RWPE2 (cell line): ENCODE measurements around the gene BRSK2.

Experiments
- ATAC-seq: fragments of 200-7000 bp; cut with Tn5 transposase; 3 replicates; pipeline ENCODE4 v1.9.1; 2021; ENCODE audit warnings: low read depth
- DNase-seq: peaks from one replicate; pipeline ENCODE4 v3.0.0-alpha.2; 2020; ENCODE audit warnings: low spot score
- H3K27ac ChIP-seq: fragments of 450-650 bp; 2 replicates; pipeline ENCODE4 v1.5.1; 2017; ENCODE audit warnings: mild to moderate bottlenecking; ENCODE audit not compliant: poor library complexity, severe bottlenecking
- H3K27me3 ChIP-seq: fragments of 250-450 bp; sonication (Bioruptor Pico); 2 replicates; pipeline ENCODE4 v1.5.1; 2021; ENCODE audit warnings: mild to moderate bottlenecking, moderate library complexity; ENCODE audit not compliant: insufficient read depth, poor library complexity, severe bottlenecking
- H3K36me3 ChIP-seq: fragments of 250-450 bp; sonication (Bioruptor Pico); 2 replicates; pipeline ENCODE4 v1.5.1; 2020; ENCODE audit warnings: low read depth, mild to moderate bottlenecking, moderate library complexity
- H3K4me1 ChIP-seq: fragments of 250-450 bp; sonication (Bioruptor Pico); 2 replicates; pipeline ENCODE4 v1.5.1; 2021; ENCODE audit warnings: mild to moderate bottlenecking, moderate library complexity; ENCODE audit not compliant: insufficient read depth, poor library complexity, severe bottlenecking
- H3K4me3 ChIP-seq: fragments of 250-450 bp; sonication (Bioruptor Pico); 2 replicates; pipeline ENCODE4 v1.5.1; 2021; ENCODE audit warnings: mild to moderate bottlenecking, moderate library complexity; ENCODE audit not compliant: severe bottlenecking
- H3K9me3 ChIP-seq: fragments of 250-450 bp; sonication (Bioruptor Pico); 2 replicates; pipeline ENCODE4 v1.5.1; 2021; ENCODE audit warnings: mild to moderate bottlenecking, moderate library complexity; ENCODE audit not compliant: severe bottlenecking
- TF ChIP-seq, protein P1 (sequence below): fragments of 450-650 bp; IDR thresholded peaks from one replicate; pipeline ENCODE4 v1.5.1; 2017; ENCODE audit warnings: mild to moderate bottlenecking, moderate library complexity; ENCODE audit not compliant: poor library complexity, severe bottlenecking

Gene BRSK2

DNA sequence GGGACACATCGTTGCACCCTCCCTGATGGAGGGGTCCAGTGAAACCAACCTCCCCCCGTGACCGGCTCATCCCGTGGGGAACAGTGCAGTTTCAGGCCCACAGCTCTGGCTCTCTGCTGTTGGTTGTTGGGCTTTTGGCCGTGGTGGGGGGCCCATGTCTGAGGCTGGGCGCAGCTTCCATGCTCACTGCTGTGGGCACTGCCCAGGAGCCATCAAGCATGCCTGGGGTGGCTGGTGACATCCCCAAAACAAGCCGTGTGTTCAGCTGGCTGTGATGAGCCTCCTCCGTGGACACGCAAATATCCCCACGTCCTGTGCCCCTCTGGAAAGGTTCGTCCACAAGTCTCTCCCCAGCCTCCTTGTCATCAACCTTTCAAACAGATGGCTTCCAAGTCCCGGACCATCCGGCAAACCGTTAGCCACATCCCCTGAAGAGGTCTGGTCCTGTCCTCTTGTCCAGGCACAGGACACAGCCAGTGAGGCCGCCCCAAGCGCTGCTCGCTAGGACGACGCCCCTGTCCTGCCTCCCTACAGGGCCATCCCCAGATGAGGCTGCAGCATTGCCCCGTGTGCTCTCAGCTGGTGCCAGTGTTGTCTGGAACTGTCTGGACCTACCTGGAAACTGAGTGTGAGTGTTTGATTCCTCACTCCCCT is 29.4 kb upstream of the BRSK2 start:
- DNase-seq, result no peak
- H3K4me1 ChIP-seq, result no peaks in the 10 kb centered on the region
- no peak overlapping the region for H3K4me3 ChIP-seq
- H3K27me3 ChIP-seq, result peaks cover 3% of the 10 kb centered on the region
- H3K9me3 ChIP-seq, result no peaks in the 10 kb centered on the region
- H3K27ac ChIP-seq, result no peak overlapping the region
- TF ChIP-seq, protein P1, sequence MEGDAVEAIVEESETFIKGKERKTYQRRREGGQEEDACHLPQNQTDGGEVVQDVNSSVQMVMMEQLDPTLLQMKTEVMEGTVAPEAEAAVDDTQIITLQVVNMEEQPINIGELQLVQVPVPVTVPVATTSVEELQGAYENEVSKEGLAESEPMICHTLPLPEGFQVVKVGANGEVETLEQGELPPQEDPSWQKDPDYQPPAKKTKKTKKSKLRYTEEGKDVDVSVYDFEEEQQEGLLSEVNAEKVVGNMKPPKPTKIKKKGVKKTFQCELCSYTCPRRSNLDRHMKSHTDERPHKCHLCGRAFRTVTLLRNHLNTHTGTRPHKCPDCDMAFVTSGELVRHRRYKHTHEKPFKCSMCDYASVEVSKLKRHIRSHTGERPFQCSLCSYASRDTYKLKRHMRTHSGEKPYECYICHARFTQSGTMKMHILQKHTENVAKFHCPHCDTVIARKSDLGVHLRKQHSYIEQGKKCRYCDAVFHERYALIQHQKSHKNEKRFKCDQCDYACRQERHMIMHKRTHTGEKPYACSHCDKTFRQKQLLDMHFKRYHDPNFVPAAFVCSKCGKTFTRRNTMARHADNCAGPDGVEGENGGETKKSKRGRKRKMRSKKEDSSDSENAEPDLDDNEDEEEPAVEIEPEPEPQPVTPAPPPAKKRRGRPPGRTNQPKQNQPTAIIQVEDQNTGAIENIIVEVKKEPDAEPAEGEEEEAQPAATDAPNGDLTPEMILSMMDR, result no peak
- no peaks in the 10 kb centered on the region for H3K36me3 ChIP-seq
- no peak for ATAC-seq

DNA sequence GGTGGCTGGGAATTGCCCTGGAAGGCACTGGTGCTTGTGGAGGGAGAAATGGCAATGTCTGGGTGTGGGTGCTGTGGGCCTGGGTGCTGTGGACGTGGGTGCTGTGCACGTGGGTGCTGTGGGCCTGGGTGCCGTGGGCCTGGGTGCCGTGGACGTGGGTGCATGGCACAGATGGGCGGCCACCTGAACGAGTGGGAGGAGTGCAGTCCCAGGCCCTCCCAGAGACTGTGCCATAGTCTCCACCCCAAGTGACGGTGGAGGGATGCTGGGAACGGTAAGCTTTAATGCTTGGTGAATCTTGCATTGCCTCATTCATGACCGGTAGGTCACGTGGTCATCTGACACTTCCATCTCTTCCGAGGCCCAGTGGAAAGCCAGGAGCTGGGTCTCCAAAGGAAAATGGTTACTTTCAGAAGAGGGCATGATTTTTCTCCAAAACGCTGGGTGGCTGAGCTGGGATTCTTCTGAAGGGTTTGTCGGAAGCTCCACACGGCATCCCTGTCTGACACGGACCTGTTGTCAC is 28.8 kb upstream of the BRSK2 start:
- Histone ChIP-seq H3K27ac (no peak overlapping the region), H3K9me3 (no peaks in the 10 kb centered on the region), H3K27me3 (peaks cover 3% of the 10 kb centered on the region), H3K4me1 (no peaks in the 10 kb centered on the region), H3K4me3 (no peak overlapping the region), H3K36me3 (no peaks in the 10 kb centered on the region)
- ATAC-seq, result no peak
- no peak for DNase-seq
- TF ChIP-seq, protein P1, result no peak

DNA sequence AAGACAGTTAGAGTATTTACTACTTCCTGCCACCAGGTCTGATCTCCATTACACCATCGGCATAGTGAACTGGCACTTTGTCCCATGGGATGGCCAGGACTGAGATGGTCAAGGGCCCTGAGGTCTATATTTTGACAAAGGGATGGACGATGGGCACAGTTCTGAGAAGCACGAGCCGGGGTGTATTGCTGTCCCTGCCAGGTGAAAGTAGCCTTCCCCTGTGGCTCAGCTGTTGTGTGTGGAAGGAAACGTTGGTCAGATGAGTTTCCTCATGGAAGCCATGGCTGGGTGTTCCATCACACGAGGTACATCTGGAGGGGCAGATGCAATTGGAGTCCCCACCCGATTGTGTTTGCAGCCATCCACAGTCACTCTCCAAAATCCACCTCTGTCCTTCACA is 27.9 kb upstream of the BRSK2 start:
- H3K36me3 ChIP-seq, result no peaks in the 10 kb centered on the region

DNA sequence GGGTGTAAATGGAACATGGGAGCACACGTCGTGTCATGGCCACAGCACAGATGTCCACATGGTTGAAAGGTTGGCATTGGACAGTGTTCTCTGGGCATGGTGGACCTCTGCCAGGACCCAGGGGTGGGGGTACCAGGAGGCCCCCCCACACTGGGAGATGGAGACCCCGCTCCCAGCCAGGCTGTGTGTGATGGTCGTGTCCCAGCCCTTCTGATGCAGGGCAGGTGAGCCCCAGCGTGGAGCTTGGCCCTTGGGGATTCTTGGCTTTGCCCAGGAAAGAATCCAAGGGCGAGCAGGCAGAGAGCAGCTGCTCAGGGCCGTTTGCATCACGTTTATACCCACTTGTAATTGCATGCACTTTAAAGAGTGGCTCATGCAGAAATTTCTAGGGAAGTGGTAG is 22.0 kb upstream of the BRSK2 start:
- DNase-seq, result no peak
- Histone ChIP-seq H3K9me3 (no peaks in the 10 kb centered on the region), H3K4me1 (no peaks in the 10 kb centered on the region), H3K27me3 (no peaks in the 10 kb centered on the region), H3K4me3 (no peak overlapping the region), H3K27ac (no peak overlapping the region), H3K36me3 (no peaks in the 10 kb centered on the region)
- no peak for ATAC-seq
- TF ChIP-seq, protein P1, result no peak

More for the DNA sequence above, 27.9 kb upstream of the BRSK2 start:
- ATAC-seq, result no peak
- H3K27ac ChIP-seq, result no peak overlapping the region
- H3K9me3 ChIP-seq, result no peaks in the 10 kb centered on the region
- H3K27me3 ChIP-seq, result peaks cover 2% of the 10 kb centered on the region
- DNase-seq, result no peak
- no peak overlapping the region for H3K4me3 ChIP-seq
- H3K4me1 ChIP-seq, result no peaks in the 10 kb centered on the region
- TF ChIP-seq, protein P1, result no peak

DNA sequence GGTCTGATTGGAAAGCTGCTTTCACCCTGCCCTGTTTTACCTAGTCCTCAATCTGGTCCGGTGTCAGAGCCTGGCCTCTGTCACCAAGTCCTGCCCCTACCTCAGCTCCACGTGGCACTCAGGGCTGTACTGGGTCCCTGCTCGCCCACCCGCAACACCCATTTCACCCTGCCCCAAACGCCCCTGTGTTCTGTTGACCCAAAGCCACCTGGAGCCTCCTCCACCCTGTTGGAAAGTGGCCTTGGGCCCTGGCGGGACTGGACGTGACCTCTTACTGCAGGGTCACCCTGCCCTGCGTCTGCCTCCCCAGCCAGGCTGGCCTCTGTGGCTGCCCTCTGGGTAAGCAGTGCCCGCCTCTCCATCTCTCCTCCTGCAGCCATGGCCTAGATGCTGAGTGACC is 21.5 kb upstream of the BRSK2 start:
- no peaks in the 10 kb centered on the region for H3K4me1 ChIP-seq
- TF ChIP-seq, protein P1, result no peak
- no peak overlapping the region for H3K27ac ChIP-seq
- no peaks in the 10 kb centered on the region for H3K27me3 ChIP-seq
- H3K9me3 ChIP-seq, result no peaks in the 10 kb centered on the region
- H3K36me3 ChIP-seq, result no peaks in the 10 kb centered on the region
- ATAC-seq, result no peak
- H3K4me3 ChIP-seq, result no peak overlapping the region
- DNase-seq, result no peak
